GM21786 (cell line): ENCODE data around the gene ANXA5.
"Not testable (repeated sequence)": the region's sequence is repeated elsewhere in the genome, so short reads cannot be mapped to it uniquely, and the experiment has no call there.

Source experiments
- ATAC-seq: cut with Tn5 transposase; IDR thresholded peaks from one replicate; pipeline ENCODE4 v1.9.1; 2021; ENCODE audit not compliant: unreplicated experiment

The ANXA5 gene

GRCh38 chr4:121696581-121697461, at the start of gene ANXA5:
Gene ANXA5 (minus strand): TSS chr4:121696980. CDS start chr4:121696589, 391 bp downstream.
- ATAC-seq, result peak; percentile 89

DNA sequence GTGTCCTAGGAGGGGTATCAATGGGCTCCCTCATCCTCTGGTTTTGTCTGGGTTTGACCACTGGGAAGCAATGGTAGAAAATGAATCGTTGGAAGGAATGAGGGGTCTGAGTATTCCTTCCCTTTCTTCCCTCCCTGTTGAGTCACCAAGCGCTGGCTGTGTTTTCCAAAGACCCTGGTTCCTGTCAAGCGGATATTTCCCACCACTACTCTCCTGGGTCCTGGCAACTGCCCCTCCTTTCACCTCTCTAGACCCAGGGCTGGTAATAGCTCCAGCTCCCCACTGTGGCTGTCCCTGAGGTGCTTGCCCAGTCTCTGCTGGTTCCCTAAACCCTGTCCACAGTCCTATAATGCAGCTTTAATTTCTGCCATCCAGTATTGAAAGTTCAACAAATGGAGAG, 46.0 kb upstream of the ANXA5 start:
- ATAC-seq, result no peak

DNA sequence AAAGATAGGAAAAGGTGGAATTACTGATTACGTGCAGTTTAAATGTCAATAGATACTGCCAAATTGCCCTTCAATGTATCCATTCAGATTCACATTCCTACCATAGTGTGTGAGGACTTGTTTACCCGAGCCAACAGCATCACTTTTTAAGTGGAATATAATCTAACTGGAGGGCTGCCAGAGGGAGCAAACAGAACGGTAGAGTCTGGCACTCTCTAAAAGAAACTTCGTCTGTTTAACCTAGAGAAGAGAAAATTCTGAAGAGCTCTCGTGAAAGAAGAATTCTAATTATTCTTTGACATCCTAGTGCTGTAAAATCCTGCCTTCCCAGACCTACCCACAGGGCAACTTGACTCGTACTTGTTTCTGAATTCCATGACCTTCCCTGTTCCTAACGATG, 45.0 kb upstream of the ANXA5 start:
- no peak for ATAC-seq

- ATAC-seq, result no peak
Measured at GRCh38 chr4:121740796-121741409, 44.1 kb upstream of the ANXA5 start.

DNA sequence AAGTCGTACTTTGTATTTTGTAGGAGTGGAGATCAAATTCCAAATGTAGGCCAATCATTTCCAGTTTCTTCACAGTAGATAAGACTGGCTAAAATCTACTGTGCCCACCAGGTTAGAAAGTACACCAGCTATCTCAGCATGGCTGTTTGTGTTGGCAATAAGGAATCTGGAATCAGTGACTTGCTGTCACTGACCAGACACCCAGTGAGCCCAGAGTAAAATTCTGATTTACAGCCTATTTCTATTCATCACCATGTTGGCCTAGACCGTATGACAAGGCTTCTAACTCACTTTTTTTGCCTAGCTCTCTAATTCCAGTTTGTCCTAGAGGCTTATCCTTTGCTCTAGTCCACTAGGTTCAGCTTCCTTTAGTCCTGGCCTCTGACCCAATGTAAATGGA, 42.8 kb upstream of the ANXA5 start:
- no peak for ATAC-seq

GRCh38 chr4:121738780-121739535, 42.2 kb upstream of the ANXA5 start:
- ATAC-seq, result no peak

DNA sequence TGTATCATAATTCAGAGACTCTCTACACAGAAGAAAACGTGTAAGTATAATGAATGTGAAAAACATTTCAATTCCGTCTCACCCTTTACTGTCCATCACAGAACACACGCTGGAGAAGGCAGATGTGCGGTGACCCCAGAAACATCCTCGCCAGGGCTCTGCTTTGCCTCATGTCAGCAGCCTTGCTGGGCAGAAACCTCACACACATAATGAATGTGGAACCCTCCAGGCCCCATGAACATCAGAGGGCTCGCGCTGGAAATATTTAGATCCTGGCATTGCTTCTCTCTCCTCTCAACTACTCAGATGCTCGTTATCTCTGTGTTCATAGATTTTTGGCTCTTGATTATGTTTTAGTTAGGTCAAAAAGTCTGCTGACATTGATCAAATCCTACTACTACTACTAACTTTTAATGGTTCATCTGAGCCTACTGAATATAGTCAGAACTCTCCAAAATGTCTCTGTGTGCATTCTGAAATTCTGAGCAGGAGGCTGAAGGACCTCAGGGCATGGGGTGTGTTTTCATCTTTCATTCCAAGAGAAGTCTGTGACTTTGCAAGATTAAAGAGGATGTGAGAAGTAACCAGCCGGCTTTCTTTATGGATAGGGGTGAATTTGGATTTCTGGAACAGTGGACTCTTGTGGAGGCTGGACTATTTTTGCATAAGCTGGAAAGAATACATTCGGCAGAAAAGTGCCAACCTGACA, 41.2 kb upstream of the ANXA5 start:
- ATAC-seq, result no peak

GRCh38 chr4:121736735-121737351, 40.1 kb upstream of the ANXA5 start:
- ATAC-seq, result peak; percentile 64

DNA sequence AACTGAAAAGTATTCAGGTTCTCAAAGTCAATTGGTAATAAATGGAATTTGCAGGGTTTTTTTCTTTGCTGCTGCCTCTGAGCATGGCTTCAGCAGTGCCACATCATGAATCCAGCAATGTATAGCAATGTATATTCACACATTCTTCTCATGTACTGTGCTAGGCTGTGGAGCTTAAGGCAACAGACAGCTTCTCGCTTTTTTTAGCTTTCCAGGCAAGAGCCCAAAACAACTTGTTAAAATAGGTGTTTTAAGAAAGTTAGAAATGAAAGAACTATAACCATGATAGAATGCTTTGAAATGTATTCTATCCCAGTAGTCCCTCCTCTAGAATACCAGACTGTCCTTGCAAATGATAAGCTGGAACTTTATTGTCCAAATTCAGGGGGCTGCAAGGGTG, 37.8 kb upstream of the ANXA5 start:
- ATAC-seq, result no peak

DNA sequence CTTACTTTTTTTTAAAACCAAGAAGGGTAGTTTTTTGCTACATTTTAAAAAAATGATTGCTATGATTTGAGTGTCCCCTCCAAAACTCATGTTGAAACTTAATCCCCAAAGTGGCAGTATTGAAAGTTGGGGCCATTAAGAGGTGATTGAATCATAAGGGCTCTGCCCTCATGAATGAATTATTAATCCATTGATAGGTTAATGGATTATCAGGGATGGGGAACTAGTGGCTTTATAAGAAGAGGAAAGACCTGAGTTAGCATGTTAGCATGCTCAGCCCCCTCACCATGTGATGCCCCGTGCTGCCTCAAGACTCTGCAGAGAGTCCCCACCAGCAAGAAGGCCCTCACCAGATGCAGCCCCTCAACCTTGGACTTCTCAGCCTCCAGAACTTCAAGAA, 37.2 kb upstream of the ANXA5 start:
- no peak for ATAC-seq

- not testable (repeated sequence) for ATAC-seq
Measured at GRCh38 chr4:121729753-121730152, 33.0 kb upstream of the ANXA5 start.

DNA sequence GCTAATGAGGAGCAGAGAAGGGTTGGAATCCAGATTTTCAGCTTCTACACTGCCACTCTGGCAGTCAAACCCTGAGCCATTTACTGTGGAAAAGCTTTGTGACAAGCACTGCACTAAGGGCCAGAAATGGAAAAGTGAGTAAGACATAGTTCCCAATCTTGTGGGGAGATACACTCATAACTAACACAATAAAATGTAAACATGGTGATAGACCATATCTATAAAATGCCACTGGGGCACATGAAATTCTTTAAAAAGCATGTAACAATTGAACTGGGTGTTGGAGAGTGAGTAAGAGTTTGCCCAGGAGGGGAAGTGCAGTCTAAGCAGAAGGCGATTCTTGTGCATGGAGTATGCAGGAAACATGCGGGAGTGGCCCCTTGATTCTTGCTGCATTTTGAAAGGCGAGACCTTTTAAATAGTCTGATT, 32.0 kb upstream of the ANXA5 start:
- ATAC-seq, result no peak

GRCh38 chr4:121728066-121728465, 31.3 kb upstream of the ANXA5 start:
- ATAC-seq, result no peak

GRCh38 chr4:121726642-121727268, 30.0 kb upstream of the ANXA5 start:
- ATAC-seq, result peak; percentile 96

- ATAC-seq, result no peak
Measured at GRCh38 chr4:121724671-121725070, 27.9 kb upstream of the ANXA5 start.

- ATAC-seq, result no peak
Measured at GRCh38 chr4:121721700-121722099, 24.9 kb upstream of the ANXA5 start.

DNA sequence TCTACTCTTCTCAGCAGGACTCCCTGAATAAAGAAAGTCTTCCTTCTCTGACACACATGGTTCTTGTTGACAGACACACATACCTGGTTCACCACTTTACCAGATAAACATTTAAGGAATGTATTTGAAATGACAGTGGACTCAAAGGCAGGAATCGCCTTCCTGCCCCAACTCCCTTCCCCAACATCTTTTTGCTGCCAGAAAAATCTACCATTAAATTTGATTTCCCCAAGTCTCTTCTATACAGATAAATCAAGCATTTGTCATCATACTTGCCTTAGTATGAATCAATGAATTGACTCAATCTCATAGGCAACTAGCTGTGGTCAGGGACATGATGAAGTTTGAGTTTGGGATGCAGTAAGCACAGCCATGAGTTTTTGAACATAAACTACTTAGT, 23.3 kb upstream of the ANXA5 start:
- ATAC-seq, result no peak

DNA sequence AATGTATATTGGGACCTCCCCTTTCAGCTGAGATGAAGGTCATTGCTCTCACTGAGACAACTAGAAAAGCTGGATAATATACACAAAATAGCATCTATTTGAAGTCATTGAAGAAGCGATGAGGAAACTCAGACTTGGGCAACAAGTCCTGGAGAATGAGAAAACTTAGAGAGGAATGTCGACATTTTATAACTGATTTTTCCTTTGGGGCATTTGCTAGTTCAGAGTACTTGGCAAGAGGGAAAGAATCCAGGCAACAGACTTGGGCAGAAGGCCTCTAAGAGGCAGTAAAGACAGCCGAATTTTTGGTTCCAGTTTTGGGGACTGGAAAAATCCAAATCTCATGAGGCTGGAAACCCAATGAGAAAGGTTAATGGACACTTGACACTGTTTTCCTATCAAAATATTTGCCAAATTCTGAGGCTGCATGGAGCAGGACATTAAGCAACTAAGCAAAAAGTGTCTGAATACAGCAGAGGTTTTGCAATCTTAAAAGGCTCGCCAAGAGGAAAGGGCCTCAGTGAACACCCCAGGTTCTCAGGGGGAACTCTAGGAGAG, 21.0 kb upstream of the ANXA5 start:
- no peak for ATAC-seq

DNA sequence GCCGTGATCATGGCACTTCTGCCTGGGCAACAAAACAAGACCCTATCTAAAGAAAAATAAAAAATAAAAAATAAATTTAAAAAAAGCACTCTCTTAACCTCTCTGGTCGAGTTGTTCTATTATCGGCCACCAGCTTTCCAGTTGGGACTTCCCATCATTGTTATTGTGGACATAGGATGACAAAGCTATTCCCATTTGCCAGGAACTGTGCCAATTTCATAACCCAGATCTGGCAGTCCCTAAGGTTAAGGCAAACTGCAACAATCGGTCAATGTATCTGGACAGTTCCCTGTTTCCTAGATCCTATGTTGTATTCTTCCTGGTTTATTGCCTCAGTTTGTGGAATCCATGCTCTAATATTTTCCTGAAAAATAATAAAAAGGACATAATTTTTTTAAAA, 17.8 kb upstream of the ANXA5 start:
- no peak for ATAC-seq

GRCh38 chr4:121712783-121713182, 16.0 kb upstream of the ANXA5 start:
- no peak for ATAC-seq
